Panc1 (cell line): Measurements from ENCODE around the gene FUBP3. TPM values are rescaled to one million over a fixed set of nuclear protein-coding genes. Genes with fewer than 3 reads are reported as not detected.

ENCODE experiments used
- ATAC-seq: fragments of 200-7000 bp; cut with Tn5 transposase; 2 replicates; pipeline ENCODE4 v1.9.1; 2020; ENCODE audit warnings: mild to moderate bottlenecking, moderate library complexity
- BruUV-seq: library from RNA; stranded (reverse); fragments of 400-500 nt; replicated peaks from 2 replicates; lab custom pipeline; 2021; lab: Mats Ljungman, UMichigan
- CTCF ChIA-PET: fragments of 300-600 bp; sonication (Branson Sonifier 250); formaldehyde crosslinking; loops from one replicate; lab custom pipeline; 2022; ENCODE audit warnings: antibody characterized with exemption; lab: Charles Lee
- POLR2A ChIA-PET: fragments of 300-600 bp; sonication (Branson Sonifier 250); formaldehyde crosslinking; loops from one replicate; lab custom pipeline; 2022; ENCODE audit warnings: antibody characterized with exemption; lab: Charles Lee
- DNase-seq: peaks from one replicate; pipeline ENCODE4 v3.0.0-alpha.2; 2010; ENCODE audit warnings: low read depth, low spot score
- H3K27ac ChIP-seq: 2 replicates; pipeline ENCODE4 v1.5.1; 2011; ENCODE audit warnings: mild to moderate bottlenecking, low read length, inconsistent platforms
- H3K27me3 ChIP-seq: fragments of 200-500 bp; sonication (Bioruptor generic); 2 replicates; pipeline ENCODE4 v1.6.0; 2014; ENCODE audit warnings: low read length, inconsistent platforms; ENCODE audit not compliant: control insufficient read depth, insufficient read depth
- H3K36me3 ChIP-seq: fragments of 200-500 bp; sonication (Bioruptor generic); 2 replicates; pipeline ENCODE4 v1.5.1; 2014; ENCODE audit warnings: inconsistent platforms, mild to moderate bottlenecking, low read length, moderate library complexity; ENCODE audit not compliant: control insufficient read depth, insufficient read depth
- H3K4me1 ChIP-seq: 2 replicates; pipeline ENCODE4 v1.5.1; 2011; ENCODE audit warnings: inconsistent platforms, mild to moderate bottlenecking, low read length, moderate library complexity; ENCODE audit not compliant: control insufficient read depth, insufficient read depth
- H3K4me3 ChIP-seq, 2 experiments: 2 replicates each; pipeline ENCODE4 v1.5.1; 2011 to 2012; ENCODE audit warnings: low read depth in 2 of 2, low read length in 2 of 2, mild to moderate bottlenecking in 2 of 2, inconsistent platforms in 1 of 2, moderate library complexity in 1 of 2
- H3K9me3 ChIP-seq: fragments of 200-500 bp; sonication (Bioruptor generic); 2 replicates; pipeline ENCODE4 v1.5.1; 2014; ENCODE audit warnings: low read depth, mild to moderate bottlenecking, inconsistent platforms, low read length, moderate library complexity; ENCODE audit not compliant: control insufficient read depth, insufficient read depth
- POLR2AphosphoS5 ChIP-seq: IDR thresholded peaks from 2 replicates; pipeline ENCODE4 v1.6.1; 2012; ENCODE audit warnings: mild to moderate bottlenecking, low read depth, low read length, moderate library complexity
- SIN3A ChIP-seq: IDR thresholded peaks from 2 replicates; pipeline ENCODE4 v1.6.1; 2012; ENCODE audit warnings: low read depth, mild to moderate bottlenecking, low read length, moderate library complexity, borderline replicate concordance; ENCODE audit not compliant: insufficient read depth
- TCF7L2 ChIP-seq: IDR thresholded peaks from 2 replicates; pipeline ENCODE4 v1.6.1; 2011; ENCODE audit warnings: mild to moderate bottlenecking, low read depth, low read length, inconsistent platforms
- in situ Hi-C: cut with HindIII; loops from 2 replicates; pipeline ENCODE4 v1.10.0; 2016; ENCODE audit warnings: low sequenced_read_pairs, low pct_unique_long_range_greater_than_20kb
- intact Hi-C: fragments of 100-400 bp; cut with micrococcal nuclease; formaldehyde crosslinking; loops from one replicate; pipeline ENCODE4 v1.10.0; 2022; ENCODE audit not compliant: unreplicated experiment
- total RNA-seq: library from RNA; stranded (reverse); gene quantifications from one replicate; pipeline ENCODE4 v1.2.1, GENCODE V29; 2021; ENCODE audit not compliant: unreplicated experiment
- TF ChIP-seq, protein P1 (sequence below): fragments of 450-650 bp; IDR thresholded peaks from 2 replicates; pipeline ENCODE4 v1.5.1; 2017; ENCODE audit warnings: mild to moderate bottlenecking
- TF ChIP-seq, protein P2 (sequence below), 2 experiments: IDR thresholded peaks; 2 replicates each; pipeline ENCODE4 v1.6.1; 2011 to 2012; ENCODE audit warnings: low read depth in 2 of 2, control low read depth in 1 of 2, low read length in 1 of 2, mild to moderate bottlenecking in 1 of 2, moderate library complexity in 1 of 2; ENCODE audit not compliant: insufficient read depth in 1 of 2

FUBP3 gene
- total RNA-seq, 1 experiment from 2014 or later: 46.6 TPM

DNA sequence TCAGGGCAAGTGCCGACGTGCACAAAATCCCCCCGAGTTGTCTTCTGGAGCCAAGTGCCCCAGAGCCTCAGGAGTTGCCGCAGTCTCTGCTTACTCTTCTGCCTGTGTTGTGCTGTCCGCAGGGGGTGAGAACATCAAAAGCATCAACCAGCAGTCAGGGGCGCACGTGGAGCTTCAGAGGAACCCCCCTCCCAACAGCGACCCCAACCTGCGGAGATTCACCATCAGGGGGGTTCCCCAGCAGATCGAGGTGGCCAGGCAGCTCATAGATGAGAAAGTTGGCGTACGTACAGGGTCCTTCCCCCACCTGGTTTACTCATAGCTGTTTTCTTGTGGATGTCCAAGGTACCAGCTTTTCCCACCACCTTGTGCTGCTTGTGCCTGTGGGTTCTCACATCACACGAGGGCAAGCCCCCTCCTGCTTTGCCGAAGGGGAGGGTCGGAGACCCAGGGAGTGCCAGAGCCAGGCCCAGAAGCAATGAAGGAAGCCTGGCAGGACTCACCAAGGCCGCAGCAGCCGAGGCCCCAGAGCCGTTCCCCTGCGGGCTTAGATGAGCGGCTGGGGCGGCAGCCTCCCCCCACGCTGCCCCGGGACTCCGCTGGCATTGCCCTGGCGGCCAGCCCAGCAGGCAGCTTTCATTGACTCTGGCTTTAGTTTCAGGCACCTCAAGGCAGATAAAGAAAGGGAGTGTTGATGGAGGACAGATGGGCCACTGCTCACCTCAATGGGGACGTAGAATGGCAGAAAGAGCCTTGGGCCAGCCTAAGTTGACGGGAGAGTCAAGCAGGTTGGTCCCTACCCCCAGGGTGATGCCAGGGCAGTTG, 51.3 kb downstream of the FUBP3 start:
- ATAC-seq: no peak
- Histone ChIP-seq H3K27ac (no peak overlapping the region), H3K4me1 (no peaks in the 10 kb centered on the region), H3K36me3 (no peaks in the 10 kb centered on the region), H3K9me3 (no peaks in the 10 kb centered on the region), H3K4me3 (no peak overlapping the region), H3K27me3 (no peaks in the 10 kb centered on the region)
- TF ChIP-seq SIN3A (no peak), TCF7L2 (no peak), POLR2AphosphoS5 (no peak)
- TF ChIP-seq, protein P1, sequence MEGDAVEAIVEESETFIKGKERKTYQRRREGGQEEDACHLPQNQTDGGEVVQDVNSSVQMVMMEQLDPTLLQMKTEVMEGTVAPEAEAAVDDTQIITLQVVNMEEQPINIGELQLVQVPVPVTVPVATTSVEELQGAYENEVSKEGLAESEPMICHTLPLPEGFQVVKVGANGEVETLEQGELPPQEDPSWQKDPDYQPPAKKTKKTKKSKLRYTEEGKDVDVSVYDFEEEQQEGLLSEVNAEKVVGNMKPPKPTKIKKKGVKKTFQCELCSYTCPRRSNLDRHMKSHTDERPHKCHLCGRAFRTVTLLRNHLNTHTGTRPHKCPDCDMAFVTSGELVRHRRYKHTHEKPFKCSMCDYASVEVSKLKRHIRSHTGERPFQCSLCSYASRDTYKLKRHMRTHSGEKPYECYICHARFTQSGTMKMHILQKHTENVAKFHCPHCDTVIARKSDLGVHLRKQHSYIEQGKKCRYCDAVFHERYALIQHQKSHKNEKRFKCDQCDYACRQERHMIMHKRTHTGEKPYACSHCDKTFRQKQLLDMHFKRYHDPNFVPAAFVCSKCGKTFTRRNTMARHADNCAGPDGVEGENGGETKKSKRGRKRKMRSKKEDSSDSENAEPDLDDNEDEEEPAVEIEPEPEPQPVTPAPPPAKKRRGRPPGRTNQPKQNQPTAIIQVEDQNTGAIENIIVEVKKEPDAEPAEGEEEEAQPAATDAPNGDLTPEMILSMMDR: no peak
- TF ChIP-seq, protein P2, sequence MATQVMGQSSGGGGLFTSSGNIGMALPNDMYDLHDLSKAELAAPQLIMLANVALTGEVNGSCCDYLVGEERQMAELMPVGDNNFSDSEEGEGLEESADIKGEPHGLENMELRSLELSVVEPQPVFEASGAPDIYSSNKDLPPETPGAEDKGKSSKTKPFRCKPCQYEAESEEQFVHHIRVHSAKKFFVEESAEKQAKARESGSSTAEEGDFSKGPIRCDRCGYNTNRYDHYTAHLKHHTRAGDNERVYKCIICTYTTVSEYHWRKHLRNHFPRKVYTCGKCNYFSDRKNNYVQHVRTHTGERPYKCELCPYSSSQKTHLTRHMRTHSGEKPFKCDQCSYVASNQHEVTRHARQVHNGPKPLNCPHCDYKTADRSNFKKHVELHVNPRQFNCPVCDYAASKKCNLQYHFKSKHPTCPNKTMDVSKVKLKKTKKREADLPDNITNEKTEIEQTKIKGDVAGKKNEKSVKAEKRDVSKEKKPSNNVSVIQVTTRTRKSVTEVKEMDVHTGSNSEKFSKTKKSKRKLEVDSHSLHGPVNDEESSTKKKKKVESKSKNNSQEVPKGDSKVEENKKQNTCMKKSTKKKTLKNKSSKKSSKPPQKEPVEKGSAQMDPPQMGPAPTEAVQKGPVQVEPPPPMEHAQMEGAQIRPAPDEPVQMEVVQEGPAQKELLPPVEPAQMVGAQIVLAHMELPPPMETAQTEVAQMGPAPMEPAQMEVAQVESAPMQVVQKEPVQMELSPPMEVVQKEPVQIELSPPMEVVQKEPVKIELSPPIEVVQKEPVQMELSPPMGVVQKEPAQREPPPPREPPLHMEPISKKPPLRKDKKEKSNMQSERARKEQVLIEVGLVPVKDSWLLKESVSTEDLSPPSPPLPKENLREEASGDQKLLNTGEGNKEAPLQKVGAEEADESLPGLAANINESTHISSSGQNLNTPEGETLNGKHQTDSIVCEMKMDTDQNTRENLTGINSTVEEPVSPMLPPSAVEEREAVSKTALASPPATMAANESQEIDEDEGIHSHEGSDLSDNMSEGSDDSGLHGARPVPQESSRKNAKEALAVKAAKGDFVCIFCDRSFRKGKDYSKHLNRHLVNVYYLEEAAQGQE (IDR thresholded peaks at IDR 0.05; ENCODE audit: insufficient read depth in 1 of 2, low read depth in 2 of 2, low read length in 1 of 2): no peak
- intact Hi-C loops (no loop called here), in situ Hi-C loops (no loop called here)
- ChIA-PET POLR2A (no interaction called here), CTCF (no interaction called here)
- DNase-seq: no peak
- no TSS peak for BruUV-seq

DNA sequence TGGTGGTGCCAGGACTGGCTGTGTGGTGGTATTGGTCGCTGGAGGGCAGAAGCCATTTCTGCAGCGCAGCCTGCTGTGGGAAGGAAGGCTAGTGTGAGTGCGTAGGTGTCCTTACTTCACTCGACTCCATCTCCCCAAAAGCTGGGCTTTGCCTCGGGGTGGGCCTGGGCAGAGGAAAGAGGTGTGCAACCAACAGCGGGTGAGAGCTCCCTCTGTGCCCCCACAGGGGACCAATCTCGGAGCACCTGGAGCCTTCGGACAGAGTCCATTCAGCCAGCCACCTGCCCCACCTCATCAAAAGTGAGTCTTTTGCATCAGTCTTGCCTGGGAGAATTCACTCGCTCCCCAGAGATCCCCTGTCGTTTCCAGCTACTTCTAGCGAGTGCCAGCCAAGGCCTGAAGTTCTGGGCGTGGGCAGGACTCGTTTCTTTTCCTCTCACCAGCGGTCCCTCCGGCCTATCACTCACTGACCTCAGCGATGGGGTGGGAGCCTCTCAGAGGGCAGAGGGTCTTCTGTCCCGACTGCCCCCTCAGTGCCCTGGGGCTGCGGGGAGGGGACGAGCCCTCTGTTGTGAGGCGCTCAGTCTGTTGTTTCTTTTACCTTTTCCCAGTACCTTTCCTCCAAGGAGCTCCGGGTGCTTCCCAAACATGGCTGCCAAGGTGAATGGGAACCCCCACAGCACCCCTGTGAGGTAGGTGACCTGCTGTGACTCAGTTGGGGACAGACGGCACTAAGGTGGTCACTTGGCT, 52.1 kb downstream of the FUBP3 start:
- POLR2A ChIA-PET: no interaction called here
- no peak overlapping the region for H3K27ac ChIP-seq
- no peak for TF ChIP-seq TCF7L2
- TF ChIP-seq SIN3A: no peak
- no peak for TF ChIP-seq POLR2AphosphoS5
- TF ChIP-seq, protein P2 (IDR thresholded peaks at IDR 0.05; ENCODE audit: insufficient read depth in 1 of 2, low read depth in 2 of 2, low read length in 1 of 2): no peak
- TF ChIP-seq, protein P1: no peak
- H3K36me3 ChIP-seq: no peaks in the 10 kb centered on the region
- no TSS peak for BruUV-seq
- intact Hi-C loops: no loop called here
- H3K4me3 ChIP-seq: no peak overlapping the region
- no peak for DNase-seq
- CTCF ChIA-PET: no interaction called here
- in situ Hi-C loops: no loop called here
- no peaks in the 10 kb centered on the region for H3K27me3 ChIP-seq
- H3K9me3 ChIP-seq: no peaks in the 10 kb centered on the region
- H3K4me1 ChIP-seq: no peaks in the 10 kb centered on the region
- ATAC-seq: no peak
